Measurements from ENCODE around the gene RSBN1. TPM values are rescaled to one million over a fixed set of nuclear protein-coding genes. Genes with fewer than 3 reads are reported as not detected.
A peak's percentile ranks its signal among the peaks of the same experiment; 100 is the strongest.

RSBN1 gene
- total and polyA plus RNA-seq, 9 of the 15 experiments (the other 6 are each of a cell fraction or from before 2014, with no cell fraction given) = 4.5 to 24.3 (median 13.0) TPM

GRCh38 chr1:113858982-113859381 lies 46.7 kb upstream of the RSBN1 start (continued):
- TF ChIP-seq TCF3 (CRISPR knock-in tag; IDR thresholded peaks at IDR 0.05) = no peak
- no peak for TF ChIP-seq SMARCA5 (IDR thresholded peaks at IDR 0.05)
- no peak for TF ChIP-seq TRIM28 (IDR thresholded peaks at IDR 0.05)
- TF ChIP-seq ATF4 (CRISPR knock-in tag; IDR thresholded peaks at IDR 0.05) = no peak
- no peak for TF ChIP-seq PCBP1 (IDR thresholded peaks at IDR 0.05; ENCODE audit: low read depth, low read length, poor library complexity, severe bottlenecking)
- TF ChIP-seq GABPA (tag; conservative IDR thresholded peaks at IDR 0.05; ENCODE audit: low read depth) = no peak
- TF ChIP-seq BCL6 (CRISPR knock-in tag; IDR thresholded peaks at IDR 0.05) = no peak

GRCh38 chr1:113858418-113858817 lies 46.1 kb upstream of the RSBN1 start:
- no peak overlapping the region for H3K27ac ChIP-seq (ENCODE audit: extremely low read depth, low read depth, low read length)
- 55% methylated on average over 3 of the region's 3 CpGs for WGBS (ENCODE audit: insufficient coverage, low coverage, missing lambda C conversion rate)
- ATAC-seq = peak; percentile 12; the same call in 2 of the 3 replicates
- TF ChIP-seq MYBL2 (IDR thresholded peaks at IDR 0.05; ENCODE audit: low read depth) (no peak), MYBL2 (CRISPR knock-in tag; IDR thresholded peaks at IDR 0.05; ENCODE audit: borderline replicate concordance) (no peak), EZH2 (IDR thresholded peaks at IDR 0.05; ENCODE audit: borderline replicate concordance, low read depth, low read length) (no peak), CTBP1 (IDR thresholded peaks at IDR 0.05; ENCODE audit: borderline replicate concordance) (no peak), XRCC3 (IDR thresholded peaks at IDR 0.05) (no peak), CREBBP (IDR thresholded peaks at IDR 0.05; ENCODE audit: low read depth, low read length) (no peak), HIVEP1 (CRISPR knock-in tag; IDR thresholded peaks at IDR 0.05) (no peak), HMG20B (CRISPR knock-in tag; IDR thresholded peaks at IDR 0.05) (no peak), USF2 (CRISPR knock-in tag; IDR thresholded peaks at IDR 0.05) (no peak), FOS (IDR thresholded peaks at IDR 0.05; ENCODE audit: extremely low read depth, insufficient read length) (no peak), BMI1 (IDR thresholded peaks at IDR 0.05; ENCODE audit: low read length) (no peak), MIER1 (IDR thresholded peaks at IDR 0.05; ENCODE audit: low read depth) (no peak), MNT (conservative IDR thresholded peaks at IDR 0.05) (no peak)

More at GRCh38 chr1:113858418-113858817, 46.1 kb upstream of the RSBN1 start:
- no TSS peak for BruUV-seq (replicated peaks)
- Histone ChIP-seq H3K79me2 (ENCODE audit: control insufficient read depth, insufficient read depth, low read length) (no peaks in the 10 kb centered on the region), H3K9me3 (replicated peaks; ENCODE audit: control insufficient read depth, insufficient read depth, low read depth, low read length) (no peaks in the 10 kb centered on the region), H3K4me3 (no peak overlapping the region), H3K36me3 (ENCODE audit: control insufficient read depth, insufficient read depth, low read length) (no peaks in the 10 kb centered on the region), H3K9ac (ENCODE audit: insufficient read depth in 1 of 2, low read depth in 2 of 2, low read length in 2 of 2) (no peak overlapping the region), H3K9me1 (ENCODE audit: control insufficient read depth, insufficient read depth, low read length) (no peaks in the 10 kb centered on the region), H3K4me1 (replicated peaks in 1 of 2; ENCODE audit: control insufficient read depth in 2 of 2, insufficient read depth in 2 of 2, low read length in 2 of 2) (peaks cover 4 to 13% of the 10 kb centered on the region in 2 experiments; a peak in 3 of 5 replicates), H3K27me3 (ENCODE audit: control insufficient read depth in 2 of 2, insufficient read depth in 2 of 2, low read length in 2 of 2) (no peaks in the 10 kb centered on the region), H3K4me2 (ENCODE audit: insufficient read depth, low read length) (no peak overlapping the region), H4K20me1 (replicated peaks; ENCODE audit: control insufficient read depth, insufficient read depth, low read length) (no peaks in the 10 kb centered on the region), H2AFZ (ENCODE audit: low read depth, low read length) (0 out of 2 replicates have a peak overlapping the region, but pooled peaks have one; percentile 7)
- intact Hi-C loops (cut with micrococcal nuclease) (no loop called here), in situ Hi-C loops (cut with MboI) (no loop called here)
- DNase-seq (ENCODE audit: extremely low read depth in 1 of 4, low spot score in 3 of 4) = no peak
- CTCF ChIA-PET (ENCODE audit: low intra/inter-chr PET ratio) = no interaction called here
- FAIRE-seq = no peak
- POLR2A ChIA-PET = interaction anchor here (0.9 to 1.3 kb wide), 3 partner anchors 8 to 46 kb away, joined by 3 to 4 read pairs (median 3); partner anchors contain the start of gene RSBN1
